HG02798 (cell line): ENCODE measurements around the gene GPC6.
"Not testable (repeated sequence)": the region's sequence is repeated elsewhere in the genome, so short reads cannot be mapped to it uniquely, and the experiment has no call there.

ENCODE experiments used
- ATAC-seq: cut with Tn5 transposase; IDR thresholded peaks from one replicate; pipeline ENCODE4 v1.9.1; 2021; ENCODE audit warnings: mild to moderate bottlenecking; ENCODE audit not compliant: unreplicated experiment, poor library complexity

The GPC6 gene

DNA sequence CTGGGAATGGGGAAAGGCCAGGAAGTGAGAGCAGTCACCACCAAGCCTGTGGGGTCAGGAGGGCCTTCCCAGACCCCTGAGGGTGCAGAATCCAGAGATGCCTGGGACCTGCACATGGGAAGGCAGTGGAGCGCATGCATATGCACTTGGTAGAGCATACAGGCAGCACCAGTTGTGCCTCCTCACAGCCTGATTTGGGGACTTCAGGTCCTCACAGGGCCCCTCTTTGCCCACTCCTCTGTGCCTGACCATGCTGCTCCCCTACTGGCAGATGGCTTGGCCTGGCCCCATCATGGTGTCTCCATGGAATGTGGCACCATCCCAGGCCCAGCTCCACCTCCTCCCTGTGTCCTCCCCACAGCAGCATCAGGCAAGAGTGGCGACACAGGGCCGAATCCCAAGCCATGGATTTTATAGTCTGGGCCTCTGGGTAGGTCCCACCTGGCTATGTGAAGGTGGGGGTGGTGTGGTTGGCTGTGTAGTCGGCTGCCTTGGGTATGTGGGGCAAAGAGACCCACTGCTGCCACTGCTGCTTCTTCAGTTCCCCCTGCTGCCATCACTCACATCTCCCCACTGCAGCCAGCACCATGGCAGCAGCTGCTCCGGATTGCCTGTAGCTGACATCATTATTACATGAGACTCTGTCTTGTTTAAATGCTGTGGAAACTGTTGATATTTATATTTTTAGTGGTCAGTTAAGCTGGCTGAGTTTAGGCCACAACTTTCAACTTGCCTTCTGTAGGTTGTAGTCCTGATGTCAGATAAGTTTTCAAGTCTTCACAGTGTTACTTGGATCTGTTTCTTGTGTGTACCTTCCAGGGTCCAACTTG is 247.0 kb downstream of the GPC6 start:
- no peak for ATAC-seq

DNA sequence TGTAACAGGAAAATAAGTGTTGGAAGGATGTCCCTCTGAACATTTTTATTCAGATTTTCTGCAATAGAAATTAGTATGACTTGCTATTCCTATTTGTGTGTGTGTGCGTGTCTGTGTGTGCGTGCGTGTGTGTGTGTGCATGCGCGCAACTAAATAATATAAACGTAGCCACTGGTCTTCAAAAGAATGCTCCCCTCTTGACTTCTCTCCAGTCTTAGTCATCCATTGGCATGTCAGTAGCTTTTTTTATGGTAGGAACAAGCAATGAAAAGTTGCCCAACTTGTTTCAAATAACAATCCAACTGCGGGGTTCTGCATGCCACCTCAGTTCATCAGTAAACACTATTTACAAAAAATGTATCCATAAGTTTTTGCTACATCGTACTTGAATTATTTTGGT is 249.6 kb downstream of the GPC6 start:
- ATAC-seq, result no peak

DNA sequence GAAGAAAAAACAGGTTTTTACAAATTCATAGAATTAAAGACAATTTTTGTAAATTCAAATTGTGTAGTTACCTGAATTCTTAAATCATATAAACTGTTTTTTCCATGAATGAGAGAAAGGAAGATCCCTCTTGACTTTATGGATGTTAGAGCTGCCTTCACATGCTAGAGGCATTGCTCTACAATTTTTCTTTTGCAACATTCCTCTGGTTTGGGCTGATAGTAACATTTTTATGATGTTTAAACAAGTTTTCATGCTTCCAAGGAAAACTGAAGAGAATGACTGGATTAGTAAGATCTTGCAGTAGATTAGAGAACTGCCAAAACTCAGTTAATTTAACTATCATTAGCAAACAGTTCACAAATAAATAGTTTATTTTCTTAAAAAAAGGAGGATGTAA is 250.6 kb downstream of the GPC6 start:
- ATAC-seq, result no peak

DNA sequence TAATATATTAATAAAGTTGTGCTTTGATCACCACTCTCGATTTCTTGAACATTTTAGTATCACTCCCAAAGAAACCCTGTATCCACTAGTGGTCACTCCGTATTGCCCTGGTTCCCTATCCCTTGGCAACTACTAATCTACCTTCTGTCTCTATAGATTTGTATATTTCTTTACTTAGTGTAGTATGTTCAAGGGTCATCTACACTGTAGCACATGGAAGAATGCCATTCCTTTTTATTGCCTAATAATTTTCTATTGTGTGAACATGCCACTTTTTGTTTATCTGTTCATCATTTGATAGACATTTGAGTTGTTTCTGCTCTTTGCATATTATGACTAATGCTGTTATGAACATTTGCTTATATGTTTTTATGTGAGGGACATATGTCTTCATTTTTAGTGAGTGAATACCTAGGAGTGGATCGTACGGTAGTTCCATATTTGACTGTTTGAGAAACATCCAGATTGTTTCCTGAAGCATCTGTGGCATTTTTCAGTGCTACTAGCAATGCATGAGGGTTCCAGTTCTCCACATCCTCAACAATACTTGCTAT is 254.0 kb downstream of the GPC6 start:
- ATAC-seq, result no peak

DNA sequence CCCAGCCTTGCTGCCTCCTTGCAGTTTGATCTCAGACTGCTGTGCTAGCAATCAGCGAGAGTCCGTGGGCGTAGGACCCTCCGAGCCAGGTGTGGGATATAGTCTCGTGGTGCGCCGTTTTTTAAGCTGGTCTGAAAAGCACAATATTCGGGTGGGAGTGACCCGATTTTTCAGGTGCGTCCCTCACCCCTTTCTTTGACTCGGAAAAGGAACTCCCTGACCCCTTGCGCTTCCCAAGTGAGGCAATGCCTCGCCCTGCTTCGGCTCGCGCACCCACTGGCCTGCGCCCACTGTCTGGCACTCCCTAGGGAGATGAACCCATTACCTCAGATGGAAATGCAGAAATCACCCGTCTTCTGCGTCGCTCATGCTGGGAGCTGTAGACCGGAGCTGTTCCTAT is 269.5 kb downstream of the GPC6 start:
- ATAC-seq, result not testable (repeated sequence)

DNA sequence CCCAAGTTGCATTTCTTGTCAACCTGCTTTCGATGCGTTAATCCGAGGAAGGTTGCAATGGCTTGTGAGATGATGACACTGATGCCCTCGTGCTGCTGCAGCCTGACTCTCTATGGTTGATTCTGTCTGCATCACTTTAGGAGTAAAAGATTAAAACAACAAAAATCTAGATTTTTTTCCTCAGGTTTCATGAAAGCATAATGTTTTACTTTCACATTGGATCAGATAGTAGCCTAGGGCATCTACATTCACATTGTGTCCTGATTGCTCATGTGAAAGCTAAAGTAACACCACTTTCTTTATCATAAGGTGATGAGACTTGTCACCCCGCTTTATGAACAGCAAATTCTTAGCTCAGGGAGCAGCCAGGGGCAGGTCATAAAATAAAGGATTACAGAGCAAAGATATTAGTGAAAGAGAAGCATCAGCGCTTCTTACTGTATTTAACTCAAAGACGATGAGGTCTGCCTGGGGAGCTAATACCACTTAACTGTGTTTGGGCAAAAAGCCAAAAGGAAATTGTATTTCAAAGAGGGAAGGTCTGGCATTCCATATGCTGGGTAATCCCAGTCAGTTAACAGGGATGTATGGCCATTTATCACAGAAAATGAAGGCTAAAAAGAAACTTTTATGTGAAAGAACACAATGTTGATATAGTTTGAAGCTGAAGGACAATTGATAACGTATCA is 270.5 kb downstream of the GPC6 start:
- no peak for ATAC-seq

DNA sequence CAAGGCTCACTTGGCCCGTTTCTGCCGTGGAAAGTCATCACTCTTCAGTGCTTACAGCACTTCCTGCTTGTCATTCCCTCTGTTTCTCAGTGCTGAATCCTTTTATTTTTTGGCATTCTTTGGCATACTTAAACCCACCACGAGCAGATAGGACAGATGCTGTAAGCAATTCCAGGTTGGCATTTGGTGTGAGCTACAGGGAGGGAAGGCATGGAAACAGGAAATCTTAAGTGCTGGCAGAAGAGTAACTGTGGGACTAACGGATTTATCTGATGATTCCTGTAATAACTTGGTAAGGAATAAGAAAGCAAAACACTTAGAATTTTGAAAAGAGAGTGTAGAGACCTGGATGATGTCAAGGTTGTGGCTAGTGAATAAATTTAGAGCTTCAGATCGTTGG is 273.4 kb downstream of the GPC6 start:
- no peak for ATAC-seq

DNA sequence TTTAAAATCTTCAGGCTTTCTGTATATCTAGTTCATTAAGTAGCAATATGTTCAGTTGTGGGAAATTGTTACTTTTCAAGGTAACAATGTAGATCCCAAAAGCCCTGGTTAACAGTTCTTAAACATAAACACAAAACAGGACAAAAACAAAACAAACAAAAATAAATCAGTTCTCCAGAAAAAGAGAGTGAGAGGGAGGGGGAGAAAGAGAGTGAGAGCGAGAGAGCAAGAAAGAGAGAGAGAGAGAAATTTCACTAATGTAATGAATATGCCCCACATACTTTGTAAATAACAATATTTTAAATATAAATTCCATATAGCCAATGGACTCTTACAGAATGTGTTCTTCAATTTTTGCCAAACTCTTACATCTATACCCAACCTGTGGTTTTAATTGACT is 275.5 kb downstream of the GPC6 start:
- no peak for ATAC-seq

DNA sequence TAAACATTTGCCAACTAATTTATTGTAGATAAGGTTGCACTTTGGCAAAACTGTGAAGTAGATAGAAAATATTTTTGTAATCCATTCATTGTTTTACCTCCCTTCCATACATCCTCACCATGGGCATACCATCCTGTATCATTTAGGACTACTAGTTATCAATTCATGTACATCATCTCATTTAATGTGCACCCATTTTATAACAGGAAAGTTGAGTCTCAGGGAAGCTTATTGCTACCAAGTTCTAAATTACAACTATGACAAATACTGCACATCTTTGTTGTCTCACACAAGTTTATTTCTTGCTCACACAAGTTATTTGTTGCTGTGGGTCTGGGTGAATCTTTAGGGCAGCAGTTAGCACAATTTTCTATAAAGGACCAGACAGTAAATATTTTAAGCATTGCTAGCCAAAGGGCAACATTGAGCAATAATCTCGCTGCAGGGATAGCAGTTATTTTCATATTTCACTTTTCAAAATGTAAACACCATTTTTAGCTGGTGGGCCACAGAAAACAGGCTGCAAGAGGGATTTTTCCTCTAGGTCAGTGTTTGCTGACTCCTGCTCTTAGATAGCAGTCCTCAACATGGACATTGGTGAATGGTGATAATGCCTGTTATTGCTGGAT is 276.5 kb downstream of the GPC6 start:
- no peak for ATAC-seq

DNA sequence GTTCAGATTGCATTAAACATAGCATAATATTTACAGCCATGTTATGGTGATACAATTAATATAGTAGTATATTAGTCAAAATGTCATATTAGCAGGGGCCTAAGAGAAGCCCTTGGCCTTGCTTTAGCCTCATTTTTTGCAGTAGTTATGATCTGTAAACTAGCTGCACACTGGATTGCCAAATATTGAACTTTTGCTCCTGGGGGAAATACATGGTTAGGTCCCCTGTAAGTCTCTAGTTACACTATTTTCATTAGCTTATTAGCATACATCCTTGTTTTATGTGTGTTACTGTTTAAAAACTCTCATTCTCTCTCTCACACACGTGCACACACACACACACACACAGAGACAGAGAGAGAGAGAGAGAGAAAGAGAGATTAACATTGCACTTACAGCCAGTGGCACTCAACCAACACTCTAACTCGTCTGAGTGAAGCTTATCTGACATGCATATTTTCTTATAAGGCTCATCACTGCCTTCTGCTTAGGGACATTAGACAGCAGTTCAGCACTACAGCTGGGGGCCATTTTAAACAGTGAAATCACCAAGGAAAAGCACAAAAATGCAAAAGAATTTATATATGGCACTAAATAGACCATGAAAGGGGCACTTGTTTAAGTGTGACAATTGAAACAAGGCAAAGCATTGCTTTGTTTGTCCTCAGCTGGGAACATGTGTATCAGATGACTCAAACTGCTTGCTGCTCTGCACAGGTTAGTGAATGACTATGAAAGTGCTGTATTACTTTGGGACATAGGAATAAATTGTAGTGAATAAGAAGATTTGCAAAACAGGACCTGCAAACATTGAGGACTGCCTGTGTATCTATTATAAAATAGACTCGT is 278.7 kb downstream of the GPC6 start:
- ATAC-seq, result no peak

DNA sequence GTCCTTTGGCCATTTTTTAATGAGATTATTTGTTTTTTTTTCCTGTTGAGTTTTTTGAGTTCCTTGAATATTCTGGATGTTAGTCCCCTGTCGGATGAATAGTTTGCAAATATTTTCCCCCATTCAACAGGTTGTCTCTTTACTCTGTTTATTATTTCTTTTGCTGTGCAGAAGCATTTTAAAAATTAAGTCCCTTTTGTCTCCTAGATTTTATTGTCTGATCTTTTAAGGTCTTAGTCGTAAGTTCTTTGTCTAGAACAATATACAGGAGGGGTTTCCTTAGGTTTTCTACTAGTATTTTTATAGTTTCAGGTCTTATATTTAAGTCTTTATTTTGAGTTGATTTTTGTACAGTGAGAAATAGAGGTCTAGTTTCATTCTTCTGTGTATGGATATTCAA is 284.4 kb downstream of the GPC6 start:
- ATAC-seq, result no peak

DNA sequence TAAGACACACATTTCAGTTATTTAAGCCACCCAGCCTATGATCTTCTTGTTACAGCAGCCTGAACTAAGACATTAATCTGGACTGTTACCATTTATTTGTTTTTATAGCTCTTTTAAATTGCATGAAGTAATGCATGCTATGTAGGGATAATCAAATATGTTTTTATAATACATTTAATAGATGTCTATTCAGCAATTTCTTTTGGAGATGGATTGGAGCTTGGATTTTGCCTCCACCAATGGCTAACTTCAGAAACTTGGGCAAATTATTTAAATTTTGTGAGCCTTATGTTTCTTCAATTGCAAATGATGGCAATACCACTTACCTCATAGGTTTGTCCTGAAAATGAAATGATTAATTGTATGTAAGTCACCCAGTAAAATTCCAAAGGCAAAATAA is 288.7 kb downstream of the GPC6 start:
- ATAC-seq, result no peak

DNA sequence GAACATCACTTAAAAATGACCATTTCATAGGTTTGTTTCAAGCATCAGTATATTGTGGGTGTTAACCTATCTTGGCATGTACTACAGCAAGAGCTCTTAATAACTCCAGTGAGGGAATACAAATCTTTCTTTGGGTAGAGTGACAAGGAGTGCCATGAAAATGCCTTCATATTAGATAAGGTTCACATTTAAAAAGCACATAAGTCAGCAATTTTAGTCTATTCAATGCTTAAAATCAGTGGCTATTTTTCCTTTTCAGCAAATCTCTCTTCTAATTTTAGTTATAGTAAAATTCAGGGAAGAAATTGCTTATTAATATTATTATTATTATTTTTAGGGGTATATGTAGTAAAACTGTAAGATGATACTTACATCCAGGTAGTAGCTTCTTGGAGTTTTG is 291.1 kb downstream of the GPC6 start:
- ATAC-seq, result no peak

DNA sequence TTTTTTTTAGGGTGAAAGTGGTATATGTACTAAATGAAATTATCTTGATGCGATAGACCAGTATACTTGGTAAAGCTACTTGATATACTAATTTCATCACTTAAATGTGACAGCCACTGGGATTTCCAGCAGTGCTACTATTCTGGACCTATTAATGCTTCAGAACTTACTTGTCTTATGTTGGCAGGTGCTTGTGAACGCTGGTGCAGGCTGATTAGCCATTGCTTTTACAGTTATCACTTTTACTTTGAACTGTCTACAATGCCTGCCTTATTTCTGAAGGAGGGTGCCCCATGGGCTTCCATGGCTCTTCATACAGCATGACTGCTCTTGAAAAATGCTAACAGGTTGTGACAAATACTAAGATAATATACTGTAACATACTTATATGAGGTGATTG is 294.7 kb downstream of the GPC6 start:
- no peak for ATAC-seq

DNA sequence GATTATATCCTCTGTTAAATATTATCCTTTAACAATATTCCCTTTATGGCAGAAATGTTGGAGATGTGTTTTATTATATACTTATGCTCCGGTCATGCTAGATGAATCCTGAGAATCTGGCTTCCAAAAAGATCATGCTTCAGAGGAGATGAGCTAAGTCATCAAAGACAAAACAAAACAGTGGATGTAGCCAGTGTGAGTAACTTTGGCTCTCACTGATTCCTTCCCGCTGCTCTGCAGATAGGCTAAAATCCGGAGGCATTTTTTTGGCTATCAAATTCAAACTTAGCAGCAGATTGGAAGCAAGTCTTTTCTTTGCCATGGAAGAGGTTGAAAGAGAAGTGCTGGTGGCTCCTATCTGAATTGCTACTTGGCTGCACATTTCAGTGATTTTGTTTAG is 295.9 kb downstream of the GPC6 start:
- ATAC-seq, result no peak

DNA sequence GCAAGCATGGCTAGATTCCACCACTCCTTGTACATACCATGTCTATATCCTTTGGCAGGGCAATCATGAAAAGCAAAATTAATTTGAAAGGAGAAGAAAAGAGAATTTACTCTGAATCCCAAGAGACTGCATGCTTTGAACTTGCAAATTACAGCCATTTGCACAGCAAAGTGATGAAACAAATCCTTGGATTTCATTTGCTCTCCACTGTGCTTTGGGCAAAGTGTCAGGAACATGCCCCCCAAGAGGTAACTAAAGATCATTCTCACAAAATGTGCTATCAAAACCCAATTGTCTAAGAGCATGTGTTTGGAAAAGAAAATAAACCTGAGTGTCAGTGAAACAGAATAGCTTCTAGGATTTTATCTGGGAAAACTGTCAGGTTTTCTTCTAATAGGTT is 298.5 kb downstream of the GPC6 start:
- ATAC-seq, result no peak

DNA sequence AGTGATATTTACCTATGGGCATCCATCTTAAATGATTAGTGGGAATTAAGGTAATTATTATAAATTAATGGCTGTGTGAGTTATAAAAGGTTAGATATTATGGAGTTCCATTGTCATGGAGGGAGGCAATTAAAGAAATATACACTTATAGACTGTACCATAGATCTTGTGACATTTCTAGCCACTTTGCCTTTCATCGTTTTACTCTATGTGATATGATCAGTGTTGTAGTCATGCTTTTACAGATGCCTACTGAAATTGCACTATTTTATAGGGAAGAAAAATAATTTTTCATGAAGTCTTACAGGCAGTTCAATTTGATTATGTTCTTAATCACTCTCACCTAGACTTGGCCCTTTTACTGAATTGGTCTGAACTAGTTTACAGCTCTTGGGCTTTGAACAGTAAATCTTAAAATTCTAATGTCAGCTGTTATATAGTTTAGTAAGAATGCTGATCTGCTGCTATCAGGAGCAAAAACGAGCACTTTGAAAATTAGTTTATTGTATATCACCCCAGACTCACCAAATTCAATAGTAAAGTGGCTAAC is 301.2 kb downstream of the GPC6 start:
- no peak for ATAC-seq

DNA sequence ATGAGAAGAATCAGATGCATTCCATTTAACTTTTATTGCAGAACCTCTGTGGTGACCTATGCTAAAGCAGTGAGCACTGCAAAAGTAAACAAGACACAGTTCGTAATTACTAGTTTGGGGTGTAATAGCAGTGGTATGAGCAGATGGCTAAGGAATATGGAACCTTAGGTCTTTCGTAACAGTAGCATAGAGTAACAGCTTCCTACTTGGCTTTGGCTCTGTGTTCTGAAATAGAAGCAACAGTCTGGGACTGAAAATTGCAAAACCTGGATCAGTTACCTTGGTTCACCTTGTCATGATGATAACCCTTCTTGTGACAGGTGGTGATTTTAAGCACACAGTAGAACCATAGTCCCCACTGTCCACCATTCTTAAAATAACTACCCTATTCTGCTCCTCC is 303.4 kb downstream of the GPC6 start:
- ATAC-seq, result no peak

DNA sequence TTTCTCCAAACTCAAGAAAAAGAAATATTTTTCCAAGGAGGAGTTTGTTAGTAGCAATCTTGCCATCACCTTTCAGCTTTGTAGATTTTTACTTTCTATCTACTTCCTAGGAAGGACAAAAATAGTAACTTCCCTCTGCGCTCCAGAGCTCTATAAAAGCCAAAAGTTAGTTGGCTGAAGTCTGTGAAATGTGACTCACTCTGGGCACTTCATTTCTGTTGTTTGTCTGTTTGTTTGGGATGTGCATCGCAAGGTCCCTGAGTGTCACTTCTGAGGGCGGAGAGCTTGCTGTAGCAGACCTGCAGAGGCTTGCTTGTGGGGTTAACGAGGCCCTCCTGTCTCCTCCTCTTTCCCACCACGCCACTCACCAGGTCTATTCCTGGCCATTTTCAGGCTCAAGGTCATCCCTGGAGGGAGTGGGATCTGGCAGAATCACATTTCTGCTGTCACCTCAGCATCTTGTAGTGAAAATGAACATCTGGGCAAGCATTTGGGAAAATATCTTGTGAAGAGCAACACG is 307.6 kb downstream of the GPC6 start:
- ATAC-seq, result no peak

DNA sequence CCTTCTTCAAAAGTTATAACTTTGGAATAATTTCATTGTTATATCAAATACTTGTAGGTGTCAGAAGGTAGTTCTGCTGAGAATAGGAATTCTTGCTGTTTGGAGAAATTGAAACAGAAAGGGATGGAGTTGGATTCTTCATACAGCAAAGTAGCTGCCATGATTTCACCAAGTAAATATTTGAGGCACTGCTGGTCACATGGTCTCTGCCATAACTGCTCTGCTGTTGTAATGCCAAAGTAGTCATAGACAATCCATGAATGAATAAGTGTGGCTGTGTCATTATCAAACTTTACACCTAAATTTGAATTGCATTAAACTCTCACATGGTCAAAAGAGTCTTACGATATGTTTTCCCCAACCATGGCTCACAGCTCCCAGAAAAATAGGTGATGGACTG is 308.6 kb downstream of the GPC6 start:
- no peak for ATAC-seq
